Adrenal gland (tissue), 12 donors: ENCODE data around the gene RGS7. TPM values are rescaled to one million over a fixed set of nuclear protein-coding genes. Genes with fewer than 3 reads are reported as not detected.

ENCODE experiments used
- DNase-seq, 7 donors: peaks; one replicate each; pipeline ENCODE4 v3.0.0-alpha.2; 2019 to 2020
- H3K27ac ChIP-seq, 5 donors: fragments of 200-600 bp; sonication (generic) in 4 of 5; 1 replicate in 3 of 5; 2 replicates in 2 of 5; pipeline versions ENCODE4 v1.5.1 to v1.8.0; 2016 to 2020; ENCODE audit warnings: mild to moderate bottlenecking in 1 of 5
- H3K27me3 ChIP-seq: fragments of 200-600 bp; 2 replicates; pipeline ENCODE4 v1.8.0; 2021
- H3K36me3 ChIP-seq, 2 donors: fragments of 200-600 bp; replicated peaks in 1 of 2; 1 replicate in 1 of 2; 2 replicates in 1 of 2; pipeline versions ENCODE4 v1.5.1 to v1.8.0; 2018 to 2022
- H3K4me1 ChIP-seq, 2 donors: fragments of 200-600 bp; replicated peaks in 1 of 2; 1 replicate in 1 of 2; 2 replicates in 1 of 2; pipeline versions ENCODE4 v1.5.1 to v1.8.0; 2018 to 2021
- H3K4me3 ChIP-seq, 4 donors: fragments of 200-600 bp; sonication (generic) in 3 of 4; one replicate each; pipeline ENCODE4 v1.5.1; 2016 to 2018
- H3K9me3 ChIP-seq, 3 donors: fragments of 200-600 bp; sonication (generic) in 1 of 3; replicated peaks in 1 of 3; 1 replicate in 2 of 3; 2 replicates in 1 of 3; pipeline versions ENCODE4 v1.5.1 to v1.8.0; 2016 to 2021
- CTCF ChIP-seq, 6 experiments: fragments of 450-650 bp in 4 of 6; fragments of 200-600 bp in 2 of 6; sonication (generic) in 1 of 6; IDR thresholded peaks; 1 replicate in 5 of 6; 2 replicates in 1 of 6; pipeline versions ENCODE4 v1.5.1 to v1.8.0; 2016 to 2021; ENCODE audit warnings: antibody characterized with exemption in 6 of 6, mild to moderate bottlenecking in 2 of 6, moderate library complexity in 1 of 6
- POLR2A ChIP-seq, 2 donors: fragments of 450-650 bp; IDR thresholded peaks; one replicate each; pipeline ENCODE4 v1.6.1; 2017; ENCODE audit warnings: antibody characterized with exemption in 2 of 2, mild to moderate bottlenecking in 2 of 2, moderate library complexity in 1 of 2
- WGBS, 4 donors: extraction: QIAGEN DNeasy Blood & Tissue Kit in 2 of 4; methylation state at CpG; one replicate each; pipeline versions ENCODE4 v1.1.5 to v1.1.7; 2013 to 2017; 5-methylcytosine and 5-hydroxymethylcytosine counted together
- intact Hi-C, 2 donors: fragments of 100-400 bp; cut with DNase I; formaldehyde crosslinking; loops; one replicate each; pipeline versions ENCODE4 v1.14.1 to v1.15.0; 2022 to 2023
- polyA plus RNA-seq, 3 donors: library from polyadenylated mRNA; stranded (reverse); fragments of 200-250 nt in 2 of 3; fragments of 350-450 nt in 1 of 3; fragmentation: Illumina TruSeq in 1 of 3; extraction: RNeasy Lipid Tissue Mini Kit (QIAGEN cat#74804) in 1 of 3; gene quantifications; one replicate each; pipeline ENCODE4 v1.2.3, GENCODE V29; 2013 to 2014
- total RNA-seq, 9 donors: library from RNA; depleted of rRNA in 4 of 9; stranded (reverse); fragments of >200 nt in 4 of 9; fragments of 120-200 nt in 1 of 9; fragmentation: NEBNext Ultra II Directional in 1 of 9; extraction: Animal tissue kit (Norgen Biotek cat#: 25700) in 1 of 9; gene quantifications; one replicate each; pipeline versions ENCODE4 v1.1.0 to v1.2.4, GENCODE V29; 2013 to 2023
- donor health status: healthy with polysubstance abuse.
- donor health status: Bipolar disorder and iron deficiency.
- donor health status: DM: yes; HTN: yes; CAD: no.
- donor health status: DM: no; HTN: no; CAD: no.
- donor health status: DM: no; HTN: no; CAD: no.
- donor health status: DM: yes; HTN: yes; CAD: no.

Gene RGS7
- total and polyA plus RNA-seq, 12 donors = 1.1 to 6.1 (median 3.0) TPM

DNA sequence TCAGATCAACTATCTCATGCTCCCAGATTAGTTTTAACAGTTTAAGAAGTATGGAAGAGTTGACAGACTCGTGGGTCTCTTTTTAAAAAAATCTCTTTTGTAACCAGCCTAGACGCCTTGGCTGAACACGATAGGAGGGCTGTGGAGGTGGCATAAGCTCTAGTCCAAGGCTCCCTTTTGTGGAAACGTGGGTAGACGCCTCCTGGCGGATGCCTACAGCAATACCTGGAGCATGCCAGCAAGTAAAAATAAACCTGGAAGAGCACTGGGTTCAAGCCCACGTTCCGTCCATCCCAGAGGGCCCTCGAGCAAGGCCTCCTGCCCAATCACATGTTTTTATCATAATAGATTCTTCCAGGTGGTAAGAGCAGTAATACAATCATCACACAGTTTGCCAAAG lies 87.9 kb downstream of the RGS7 start:
- Histone ChIP-seq H3K4me3 (no peak overlapping the region), H3K9me3 (peaks cover 0 to 6% (median 0%) of the 10 kb centered on the region in 3 donors), H3K4me1 (no peaks in the 10 kb centered on the region), H3K36me3 (no peaks in the 10 kb centered on the region), H3K27ac (no peak overlapping the region), H3K27me3 (no peaks in the 10 kb centered on the region)
- TF ChIP-seq CTCF (IDR thresholded peaks at IDR 0.05) = no peak
- TF ChIP-seq POLR2A (IDR thresholded peaks at IDR 0.05) = no peak
- WGBS, 4 donors = 75 to 79% (median 76%) methylated on average over 9 of the region's 9 CpGs
- intact Hi-C loops = no loop called here
- no peak for DNase-seq

- intact Hi-C loops = no loop called here
- TF ChIP-seq CTCF (IDR thresholded peaks at IDR 0.05) (no peak), POLR2A (IDR thresholded peaks at IDR 0.05) (no peak)
- H3K27me3 ChIP-seq = no peaks in the 10 kb centered on the region
Measured at GRCh38 chr1:241266121-241266520, 90.9 kb downstream of the RGS7 start.

DNA sequence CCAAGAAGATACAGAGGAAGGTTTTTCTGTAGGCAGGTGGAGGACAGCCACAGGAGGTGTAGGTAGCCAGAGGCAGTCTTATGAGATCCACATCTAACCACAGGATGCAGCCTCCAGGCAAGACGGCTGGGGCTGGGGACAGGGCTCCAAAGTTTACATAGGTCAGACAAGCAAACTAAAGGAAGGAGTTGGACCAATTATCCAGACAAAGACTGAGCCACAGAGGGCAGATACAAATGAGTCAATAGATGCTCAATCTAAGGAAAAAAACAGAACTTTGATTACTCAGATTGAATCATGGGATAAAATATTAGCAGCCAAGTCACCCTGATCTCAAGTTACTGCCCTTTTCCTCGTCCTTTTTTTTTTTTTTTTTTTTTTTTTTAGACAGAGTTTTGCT lies 91.6 kb downstream of the RGS7 start:
- H3K36me3 ChIP-seq = no peaks in the 10 kb centered on the region
- DNase-seq = no peak
- no peak overlapping the region for H3K4me3 ChIP-seq
- H3K9me3 ChIP-seq = no peaks in the 10 kb centered on the region
- intact Hi-C loops = no loop called here
- no peak overlapping the region for H3K27ac ChIP-seq
- H3K4me1 ChIP-seq = no peaks in the 10 kb centered on the region
- WGBS, 4 donors = 55 to 64% (median 57%) methylated on average over 2 of the region's 2 CpGs
- no peak for TF ChIP-seq CTCF (IDR thresholded peaks at IDR 0.05)
- no peak for TF ChIP-seq POLR2A (IDR thresholded peaks at IDR 0.05)
- no peaks in the 10 kb centered on the region for H3K27me3 ChIP-seq

More at GRCh38 chr1:241266121-241266520, 90.9 kb downstream of the RGS7 start:
- whole genome bisulfite sequencing, 4 donors = 61 to 69% (median 65%) methylated on average over 2 of the region's 2 CpGs
- no peak overlapping the region for H3K27ac ChIP-seq
- no peak overlapping the region for H3K4me3 ChIP-seq
- no peaks in the 10 kb centered on the region for H3K36me3 ChIP-seq
- no peak for DNase-seq
- no peaks in the 10 kb centered on the region for H3K9me3 ChIP-seq
- H3K4me1 ChIP-seq = no peaks in the 10 kb centered on the region

- H3K4me1 ChIP-seq = no peaks in the 10 kb centered on the region
- H3K27ac ChIP-seq = no peak overlapping the region
- H3K27me3 ChIP-seq = no peaks in the 10 kb centered on the region
- H3K9me3 ChIP-seq = no peaks in the 10 kb centered on the region
- H3K36me3 ChIP-seq = no peaks in the 10 kb centered on the region
- 55 to 81% (median 69%) methylated on average over 3 of the region's 3 CpGs for WGBS, 4 donors
- no peak for TF ChIP-seq POLR2A (IDR thresholded peaks at IDR 0.05)
- no peak for TF ChIP-seq CTCF (IDR thresholded peaks at IDR 0.05)
- intact Hi-C loops = no loop called here
- H3K4me3 ChIP-seq = no peak overlapping the region
- no peak for DNase-seq
Measured at GRCh38 chr1:241263346-241263745, 93.7 kb downstream of the RGS7 start.
